Coronary artery (tissue), 2 donors: ENCODE measurements around the gene OXER1.

Experiments used
- DNase-seq: peaks from one replicate; pipeline ENCODE4 v3.0.0-alpha.2; 2017; ENCODE audit warnings: low spot score
- H3K27ac ChIP-seq, 2 donors: fragments of 200-600 bp; sonication (generic); one replicate each; pipeline ENCODE4 v1.5.1; 2016 to 2019
- H3K4me3 ChIP-seq: fragments of 200-600 bp; sonication (generic); 2 replicates; pipeline ENCODE4 v1.5.1; 2016; ENCODE audit warnings: mild to moderate bottlenecking, moderate library complexity
- CTCF ChIP-seq: fragments of 200-600 bp; sonication (generic); IDR thresholded peaks from one replicate; pipeline ENCODE4 v1.5.1; 2019; ENCODE audit warnings: antibody characterized with exemption

The OXER1 gene

GRCh38 chr2:42764901-42765300 lies 966 bp upstream of the OXER1 start:
- H3K4me3 ChIP-seq = no peak overlapping the region
- DNase-seq = no peak
- TF ChIP-seq CTCF = no peak
- no peak overlapping the region for H3K27ac ChIP-seq

GRCh38 chr2:42762823-42763804 lies 821 bp downstream of the OXER1 start:
- no peak for TF ChIP-seq CTCF
- no peak overlapping the region for H3K27ac ChIP-seq
- H3K4me3 ChIP-seq = no peak overlapping the region
- DNase-seq = no peak

- no peak overlapping the region for H3K4me3 ChIP-seq
Observed at GRCh38 chr2:42762155-42762554, 1.8 kb downstream of the OXER1 start.

GRCh38 chr2:42761554-42761953 lies 2.4 kb downstream of the OXER1 start:
- no peak for TF ChIP-seq CTCF
- no peak for DNase-seq
- Histone ChIP-seq H3K27ac (no peak overlapping the region), H3K4me3 (no peak overlapping the region)

More at GRCh38 chr2:42762155-42762554, 1.8 kb downstream of the OXER1 start:
- TF ChIP-seq CTCF = no peak
- DNase-seq = no peak
- no peak overlapping the region for H3K27ac ChIP-seq

- no peak for DNase-seq
- no peak for TF ChIP-seq CTCF
Observed at GRCh38 chr2:42758751-42759150, 5.2 kb downstream of the OXER1 start.

GRCh38 chr2:42757981-42758740 lies 5.8 kb downstream of the OXER1 start:
- TF ChIP-seq CTCF = no peak
- no peak for DNase-seq
- no peak overlapping the region for H3K27ac ChIP-seq
- H3K4me3 ChIP-seq = no peak overlapping the region

More at GRCh38 chr2:42758751-42759150, 5.2 kb downstream of the OXER1 start:
- Histone ChIP-seq H3K27ac (no peak overlapping the region), H3K4me3 (no peak overlapping the region)
